ENCODE results near the gene TMEM8B.

Gene TMEM8B

GRCh38 chr9:35906923-35907699 is 78.1 kb downstream of the TMEM8B start:
- peak overlapping the region; percentile 1 for H3K4me3 ChIP-seq (ENCODE audit: low read depth, low read length)
- DNase-seq (ENCODE audit: low read depth), result peak; percentile 60
- peak; percentile 1 for TF ChIP-seq CTCF (IDR thresholded peaks at IDR 0.05; ENCODE audit: low read depth, low read length, missing control alignments)
- in situ Hi-C loops (cut with HindIII; ENCODE audit: low sequenced_read_pairs), result loop anchor here (10.0 kb wide), 1 partner anchor 118 kb away; no protein-coding TSS in a partner anchor

GRCh38 chr9:35907711-35908503 is 78.9 kb downstream of the TMEM8B start:
- peak; percentile 78 for DNase-seq (ENCODE audit: low read depth)
- peak overlapping the region; percentile 1 for H3K4me3 ChIP-seq (ENCODE audit: low read depth, low read length)
- no peak for TF ChIP-seq CTCF (IDR thresholded peaks at IDR 0.05; ENCODE audit: low read depth, low read length, missing control alignments)
- in situ Hi-C loops (cut with HindIII; ENCODE audit: low sequenced_read_pairs), result loop anchor here (10.0 kb wide), 1 partner anchor 117 kb away; no protein-coding TSS in a partner anchor

GRCh38 chr9:35908504-35909125 is 79.6 kb downstream of the TMEM8B start:
- no peak for TF ChIP-seq CTCF (IDR thresholded peaks at IDR 0.05; ENCODE audit: low read depth, low read length, missing control alignments)
- no peak overlapping the region for H3K4me3 ChIP-seq (ENCODE audit: low read depth, low read length)
- in situ Hi-C loops (cut with HindIII; ENCODE audit: low sequenced_read_pairs), result loop anchor here (10.0 kb wide), 1 partner anchor 116 kb away; no protein-coding TSS in a partner anchor
- DNase-seq (ENCODE audit: low read depth), result no peak

- no peak for TF ChIP-seq CTCF (IDR thresholded peaks at IDR 0.05; ENCODE audit: low read depth, low read length, missing control alignments)
- no peak within 1 kb of the TSS for H3K4me3 ChIP-seq (ENCODE audit: low read depth, low read length)
- DNase-seq (ENCODE audit: low read depth), result no peak
- in situ Hi-C loops (cut with HindIII; ENCODE audit: low sequenced_read_pairs), result loop anchor here (10.0 kb wide), 1 partner anchor 116 kb away; no protein-coding TSS in a partner anchor
Measured at GRCh38 chr9:35909274-35909673, 80.2 kb downstream of the TMEM8B start, which contains the start of gene SPAAR. TSS of gene SPAAR (plus strand) at chr9:35909490. CDS start at chr9:35910464, 974 bp downstream.

GRCh38 chr9:35909687-35910612 is 80.9 kb downstream of the TMEM8B start:
- DNase-seq (ENCODE audit: low read depth), result no peak
- no peak overlapping the region for H3K4me3 ChIP-seq (ENCODE audit: low read depth, low read length)
- TF ChIP-seq CTCF (IDR thresholded peaks at IDR 0.05; ENCODE audit: low read depth, low read length, missing control alignments), result no peak
- in situ Hi-C loops (cut with HindIII; ENCODE audit: low sequenced_read_pairs), result loop anchor here (5.0 to 10.0 kb wide), 2 partner anchors 48 to 115 kb away; no protein-coding TSS in a partner anchor

All from astrocyte of the cerebellum (primary cell).